HG03378 (cell line): Measurements from ENCODE around the gene SMARCB1.

Experiments
- ATAC-seq: cut with Tn5 transposase; IDR thresholded peaks from one replicate; pipeline ENCODE4 v1.9.1; 2021; ENCODE audit warnings: mild to moderate bottlenecking, moderate library complexity; ENCODE audit not compliant: unreplicated experiment

SMARCB1 gene

DNA sequence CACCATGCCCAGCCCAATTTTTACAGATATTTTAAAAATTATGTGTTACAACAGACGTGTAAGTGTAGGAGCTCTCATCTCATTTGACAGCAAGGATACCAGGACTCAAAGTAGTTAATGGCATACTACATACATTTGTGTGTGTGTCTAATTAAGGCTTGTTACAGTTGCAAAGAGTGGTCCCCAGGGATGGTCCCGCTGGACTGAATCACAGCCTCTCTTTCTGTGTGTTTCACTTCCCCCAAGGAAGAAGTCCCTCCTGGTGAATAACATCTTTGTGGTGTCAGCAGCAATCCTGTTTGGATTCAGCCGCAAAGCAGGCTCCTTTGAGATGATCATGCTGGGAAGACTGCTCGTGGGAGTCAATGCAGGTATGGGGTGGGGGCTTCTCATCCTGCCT, 88.1 kb downstream of the SMARCB1 start:
- ATAC-seq: no peak

DNA sequence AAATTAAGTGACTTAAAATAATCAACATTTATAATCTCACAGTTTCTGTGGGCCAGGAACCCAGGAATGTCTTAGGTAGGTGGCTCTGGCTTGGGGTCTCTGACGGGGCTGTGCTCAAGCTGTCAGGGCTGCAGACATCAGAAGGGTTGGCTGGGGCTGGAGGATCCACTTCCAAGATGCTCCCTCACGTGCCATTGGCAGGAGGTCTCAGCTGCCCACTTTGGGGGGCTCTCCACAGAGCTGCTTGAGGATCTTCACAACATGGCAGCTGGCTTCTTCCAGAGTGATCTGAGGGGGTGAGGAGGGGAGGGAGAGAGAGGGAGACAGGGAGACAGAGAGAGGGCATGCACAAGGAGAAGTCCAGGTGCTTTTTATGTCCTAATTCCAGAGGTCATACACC, 89.0 kb downstream of the SMARCB1 start:
- no peak for ATAC-seq

DNA sequence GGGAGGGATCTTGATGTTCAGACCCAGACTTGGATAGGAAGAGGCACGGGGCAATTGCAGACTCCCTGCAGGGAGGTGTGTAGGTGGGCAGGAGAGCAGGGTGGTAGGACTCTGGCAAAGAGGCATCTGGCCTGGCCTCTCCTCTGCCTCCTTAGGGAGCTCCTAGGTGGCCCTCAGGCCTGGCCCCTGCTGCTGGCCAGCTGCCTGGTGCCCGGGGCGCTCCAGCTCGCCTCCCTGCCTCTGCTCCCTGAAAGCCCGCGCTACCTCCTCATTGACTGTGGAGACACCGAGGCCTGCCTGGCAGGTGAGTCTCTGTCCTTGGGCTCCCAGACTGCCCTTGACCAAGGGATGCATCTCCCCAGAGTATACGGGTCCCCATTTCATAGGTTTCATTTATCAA, 90.8 kb downstream of the SMARCB1 start:
- no peak for ATAC-seq

DNA sequence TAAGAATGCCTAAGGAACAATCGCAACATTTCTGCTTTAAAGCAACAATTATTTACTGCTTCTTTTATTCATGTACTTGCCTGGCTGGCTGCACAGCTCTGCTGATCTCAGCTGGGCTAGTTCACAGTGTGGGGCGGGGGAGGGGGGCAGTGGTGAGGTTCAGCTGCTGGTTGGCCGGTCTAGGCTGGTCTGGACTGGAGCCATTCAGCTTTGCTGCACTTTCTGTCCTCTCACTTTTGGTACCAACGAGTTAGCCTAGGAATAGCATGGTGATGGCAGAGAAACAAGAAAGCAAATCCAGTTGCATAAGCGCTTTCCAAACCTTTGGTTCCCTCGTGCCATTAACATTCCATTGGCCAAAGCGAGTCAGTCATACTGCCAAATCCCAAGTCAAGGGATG, 91.5 kb downstream of the SMARCB1 start:
- no peak for ATAC-seq

DNA sequence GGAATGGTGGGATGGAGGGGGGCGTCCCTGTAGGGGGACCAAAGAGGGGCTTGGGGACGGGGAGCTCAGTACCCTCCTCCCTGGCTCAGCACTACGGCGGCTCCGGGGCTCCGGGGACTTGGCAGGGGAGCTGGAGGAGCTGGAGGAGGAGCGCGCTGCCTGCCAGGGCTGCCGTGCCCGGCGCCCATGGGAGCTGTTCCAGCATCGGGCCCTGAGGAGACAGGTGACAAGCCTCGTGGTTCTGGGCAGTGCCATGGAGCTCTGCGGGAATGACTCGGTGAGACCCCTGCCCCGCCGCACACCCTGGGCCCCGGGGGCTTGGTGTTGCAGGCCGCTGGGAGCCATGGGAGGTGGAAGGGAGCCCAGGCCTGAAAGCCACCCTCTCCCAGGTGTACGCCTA, 95.6 kb downstream of the SMARCB1 start:
- ATAC-seq: no peak

DNA sequence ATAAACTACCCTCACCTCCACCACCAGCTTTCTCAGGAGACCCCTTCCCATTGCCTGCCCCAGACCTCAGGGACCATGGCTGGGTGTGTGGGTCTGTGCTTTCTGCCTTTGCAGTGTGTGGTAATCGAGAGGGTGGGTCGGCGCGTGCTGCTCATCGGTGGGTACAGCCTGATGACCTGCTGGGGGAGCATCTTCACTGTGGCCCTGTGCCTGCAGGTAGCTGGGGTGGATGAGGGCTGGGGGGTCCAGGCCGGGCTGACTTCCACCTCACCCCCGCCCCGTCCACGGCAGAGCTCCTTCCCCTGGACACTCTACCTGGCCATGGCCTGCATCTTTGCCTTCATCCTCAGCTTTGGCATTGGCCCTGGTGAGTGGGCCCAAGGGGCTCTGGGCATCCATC, 96.9 kb downstream of the SMARCB1 start:
- ATAC-seq: no peak

DNA sequence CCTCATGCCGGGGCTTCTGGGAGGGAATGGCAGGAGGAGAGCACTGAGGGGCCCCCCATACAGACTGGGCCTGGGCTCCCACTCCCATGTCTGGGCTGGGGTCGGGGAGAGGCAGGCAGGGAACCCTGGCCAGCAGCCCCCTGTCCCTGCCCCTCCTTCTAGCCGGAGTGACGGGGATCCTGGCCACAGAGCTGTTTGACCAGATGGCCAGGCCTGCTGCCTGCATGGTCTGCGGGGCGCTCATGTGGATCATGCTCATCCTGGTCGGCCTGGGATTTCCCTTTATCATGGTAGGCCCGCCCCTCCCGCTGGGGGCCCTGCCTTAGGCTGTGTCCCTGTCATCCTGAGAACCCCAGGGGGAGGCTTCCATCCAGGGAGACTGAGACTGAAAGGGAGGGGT, 97.4 kb downstream of the SMARCB1 start:
- ATAC-seq: no peak
